GM18907 (cell line): Measurements from ENCODE around the gene NCAM1.
"Not testable (repeated sequence)": the region's sequence is repeated elsewhere in the genome, so short reads cannot be mapped to it uniquely, and the experiment has no call there.

ENCODE experiments used
- ATAC-seq: cut with Tn5 transposase; IDR thresholded peaks from one replicate; pipeline ENCODE4 v1.9.1; 2021; ENCODE audit warnings: mild to moderate bottlenecking, moderate library complexity; ENCODE audit not compliant: unreplicated experiment

NCAM1 gene

DNA sequence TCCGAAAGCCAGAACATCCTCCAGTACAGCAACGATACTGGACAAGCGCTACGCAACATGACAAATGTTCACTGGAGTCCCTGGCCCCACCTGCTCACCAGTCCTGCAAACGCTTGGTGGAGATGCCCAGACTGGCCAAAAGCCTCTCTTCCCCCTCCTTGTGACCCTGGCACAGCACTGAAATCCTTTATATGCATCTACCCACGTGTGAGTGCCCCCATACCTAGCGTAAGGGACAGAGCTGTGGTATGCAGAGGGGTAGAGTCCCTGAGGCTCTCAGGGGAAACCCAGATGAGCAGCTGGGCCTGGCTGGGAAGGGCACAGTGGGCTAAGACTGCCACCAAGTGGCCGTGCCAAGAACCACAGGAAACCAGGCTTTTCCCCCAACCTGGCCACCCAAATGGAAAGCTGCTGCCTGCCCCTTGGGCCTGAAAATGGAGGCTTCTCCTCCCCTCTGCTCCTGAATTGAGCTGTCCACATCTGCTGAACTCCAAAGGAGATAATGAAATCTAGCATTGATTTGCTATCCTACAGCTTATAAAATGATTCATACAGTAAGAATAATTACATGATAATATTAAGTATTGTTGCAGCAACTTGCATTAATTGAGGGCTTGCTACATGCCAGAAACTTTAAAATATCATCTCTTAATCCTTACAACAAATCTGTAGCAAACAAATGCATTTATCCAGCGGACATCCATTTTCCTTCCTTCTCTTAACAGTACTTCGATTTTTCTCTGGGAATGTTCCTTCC lies 328.4 kb downstream of the NCAM1 start:
- ATAC-seq: peak; percentile 95

DNA sequence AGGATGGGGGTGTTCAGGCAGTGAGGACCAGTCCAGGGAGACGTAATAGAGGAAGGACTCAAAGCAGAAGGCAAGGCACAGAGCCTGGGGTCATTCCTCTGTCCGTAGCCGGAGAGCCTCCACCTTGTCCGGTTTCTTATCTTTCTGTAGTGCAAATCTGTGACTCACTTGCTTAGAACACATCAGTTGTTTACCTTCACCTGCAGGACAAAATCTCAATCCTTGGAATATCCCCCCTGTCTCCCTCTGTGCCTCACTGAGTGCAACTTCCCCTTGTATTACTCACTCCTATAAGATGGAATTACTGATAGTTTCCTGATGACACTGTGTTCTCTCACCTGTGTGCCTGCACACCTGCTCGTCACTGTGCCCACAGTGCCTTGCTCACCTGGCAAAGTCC lies 332.7 kb downstream of the NCAM1 start:
- ATAC-seq: no peak

DNA sequence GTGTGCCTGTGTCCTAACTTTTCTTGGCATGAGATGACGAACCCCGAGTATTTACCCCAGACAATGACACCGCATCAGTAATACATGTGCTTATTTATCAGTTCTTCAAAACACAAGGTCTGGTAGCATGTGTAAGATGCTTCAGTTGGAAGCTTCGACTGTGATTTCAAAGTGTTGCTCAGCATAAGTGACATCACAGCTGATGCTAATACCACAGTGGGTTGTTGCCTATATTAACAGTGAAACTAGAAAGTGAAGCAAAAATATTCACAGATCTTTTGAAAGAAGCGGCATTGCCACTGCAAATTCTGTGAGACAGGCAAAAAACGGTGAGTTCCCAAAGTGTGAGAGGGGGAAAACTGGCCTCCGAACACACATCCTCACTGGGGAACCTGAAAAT lies 334.8 kb downstream of the NCAM1 start:
- no peak for ATAC-seq

DNA sequence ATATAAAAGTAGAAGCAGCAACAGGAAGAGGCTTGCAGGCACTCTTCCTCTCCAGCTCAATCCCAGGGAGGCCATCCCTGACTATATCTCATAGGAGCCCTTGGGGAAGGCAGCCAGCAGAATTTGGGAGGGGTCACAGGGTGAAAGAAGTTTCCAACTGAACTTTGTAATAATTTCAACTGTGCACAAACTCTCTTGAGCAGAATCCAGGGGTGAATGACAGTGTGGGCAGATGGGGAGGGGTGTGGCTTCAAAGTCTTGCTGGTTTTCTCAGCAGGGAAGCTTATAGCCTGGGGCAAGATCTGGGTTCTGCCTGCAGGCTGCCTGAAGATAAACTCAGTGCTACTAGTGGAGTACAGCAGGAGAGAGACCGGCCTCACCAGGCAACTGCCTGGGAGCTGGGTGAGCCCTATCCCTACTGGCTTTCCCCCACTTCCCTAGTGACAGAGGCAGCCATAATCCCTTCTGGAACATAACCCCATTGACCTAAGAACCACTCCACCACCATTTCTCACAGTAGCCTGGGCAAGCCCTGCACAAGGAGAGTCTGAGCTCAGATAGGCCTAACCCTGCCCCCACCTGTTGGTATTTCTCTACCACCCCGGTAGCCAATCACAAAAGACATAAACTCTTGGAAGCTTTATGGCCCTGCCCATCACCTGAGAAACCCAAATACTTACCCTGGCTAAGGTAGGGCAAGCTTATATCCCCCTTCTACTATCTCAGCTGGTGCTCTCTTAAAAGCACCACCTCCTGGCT lies 335.4 kb downstream of the NCAM1 start:
- ATAC-seq: no peak

DNA sequence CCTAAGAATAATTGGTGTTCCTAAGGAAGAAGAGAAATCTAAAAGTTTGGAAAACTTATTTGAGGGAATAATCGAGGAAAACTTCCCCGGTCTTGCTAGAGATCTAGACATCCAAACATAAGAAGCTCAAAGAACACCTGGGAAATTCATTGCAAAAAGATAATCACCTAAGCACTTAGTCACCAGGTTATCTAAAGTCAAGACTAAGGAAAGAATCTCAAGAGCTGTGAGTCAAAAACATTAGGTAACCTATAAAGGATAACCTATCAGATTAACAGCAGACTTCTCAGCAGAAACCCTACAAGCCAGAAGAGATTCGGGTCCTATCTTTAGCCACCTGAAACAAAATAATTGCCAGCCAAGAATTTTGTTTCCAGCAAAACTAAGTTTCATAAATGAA lies 337.3 kb downstream of the NCAM1 start:
- not testable (repeated sequence) for ATAC-seq

- ATAC-seq: no peak
These were observed 343.7 kb downstream of the NCAM1 start for GRCh38 chr11:113304916-113305315.

- ATAC-seq: peak; percentile 80
These were observed 344.5 kb downstream of the NCAM1 start for GRCh38 chr11:113305440-113306336.

DNA sequence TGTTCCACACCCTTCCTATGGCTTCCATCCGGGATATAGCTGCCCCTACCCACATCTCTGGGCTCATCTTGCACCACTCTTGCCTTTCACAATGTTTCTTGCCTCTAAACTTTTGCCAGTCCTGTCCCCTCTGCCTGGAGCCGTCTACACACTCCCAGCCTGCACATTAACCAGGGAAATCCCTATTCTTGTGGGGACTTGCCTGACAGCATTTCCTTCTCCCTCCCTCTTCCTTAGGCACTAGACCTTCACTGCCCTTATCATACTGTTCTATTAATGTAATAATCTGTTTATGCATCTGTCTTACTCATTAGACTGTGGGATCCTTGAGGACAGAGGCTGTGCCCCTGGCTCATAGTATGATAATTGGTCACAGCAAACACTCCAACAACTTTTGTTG lies 347.4 kb downstream of the NCAM1 start:
- ATAC-seq: no peak

- ATAC-seq: no peak
These were observed 350.3 kb downstream of the NCAM1 start for GRCh38 chr11:113311536-113311935.

GRCh38 chr11:113313601-113314000 lies 352.4 kb downstream of the NCAM1 start:
- no peak for ATAC-seq

DNA sequence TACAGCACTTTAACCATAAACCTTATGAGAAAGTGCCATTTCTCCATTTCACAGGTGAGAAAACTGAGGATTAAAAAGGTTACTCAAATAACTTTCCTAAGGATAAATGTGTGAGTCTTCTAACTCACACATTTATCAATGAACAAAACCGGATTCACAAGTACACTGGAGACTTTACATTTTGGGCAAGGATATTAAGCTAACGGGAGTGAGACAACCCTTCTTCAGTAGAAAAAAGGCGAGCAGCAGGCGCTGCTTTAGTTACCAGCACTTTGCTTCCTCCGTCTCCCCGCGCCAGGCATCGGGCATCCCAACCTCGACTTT lies 352.8 kb downstream of the NCAM1 start:
- ATAC-seq: no peak

GRCh38 chr11:113314389-113315301 lies 353.4 kb downstream of the NCAM1 start, which contains the start of gene TTC12:
Gene TTC12, plus strand, starts transcription at chr11:113314583. Its CDS starts 1,675 bp downstream, at chr11:113316258.
- peak; percentile 99 for ATAC-seq

DNA sequence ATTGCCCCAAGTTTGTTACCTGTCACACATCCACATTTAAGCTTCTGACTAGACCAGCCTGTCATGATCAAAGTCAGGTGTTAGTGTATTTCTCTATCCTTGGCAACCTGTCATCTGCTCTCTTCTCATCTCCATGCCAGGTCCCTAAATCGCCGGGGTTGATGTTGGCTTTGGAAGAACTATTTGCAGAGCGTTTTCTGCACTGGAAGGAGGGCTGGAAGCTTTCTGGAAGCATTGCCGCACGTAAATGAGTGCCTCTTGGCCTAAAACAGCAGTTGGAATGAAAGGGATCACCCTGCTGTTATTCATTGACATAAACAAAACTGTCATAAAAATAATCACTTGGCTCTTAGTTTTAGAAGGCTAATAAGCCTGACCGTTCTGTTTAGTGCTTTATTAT lies 354.6 kb downstream of the NCAM1 start:
- no peak for ATAC-seq

DNA sequence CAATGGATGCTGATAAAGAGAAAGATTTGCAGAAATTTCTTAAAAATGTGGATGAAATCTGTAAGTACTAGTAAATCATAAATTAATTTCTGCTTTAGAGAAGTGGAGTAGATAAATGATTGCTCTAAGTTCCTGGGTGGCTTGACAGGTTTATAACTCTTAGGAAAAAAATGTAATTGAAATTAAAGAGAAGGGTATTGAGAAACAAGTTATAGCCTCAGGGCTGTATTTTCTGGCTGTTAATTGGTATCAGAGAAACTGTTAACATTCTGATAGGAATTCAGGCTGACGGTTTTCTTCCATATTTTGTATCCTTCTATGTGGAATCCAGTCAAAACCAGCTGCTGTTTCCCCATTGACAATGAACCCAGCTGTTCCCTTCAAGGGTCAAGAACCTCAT lies 355.0 kb downstream of the NCAM1 start:
- no peak for ATAC-seq

- ATAC-seq: no peak
These were observed 356.1 kb downstream of the NCAM1 start for GRCh38 chr11:113317339-113317738.

GRCh38 chr11:113319085-113319484 lies 357.9 kb downstream of the NCAM1 start:
- no peak for ATAC-seq

GRCh38 chr11:113322158-113322557 lies 360.9 kb downstream of the NCAM1 start:
- no peak for ATAC-seq

DNA sequence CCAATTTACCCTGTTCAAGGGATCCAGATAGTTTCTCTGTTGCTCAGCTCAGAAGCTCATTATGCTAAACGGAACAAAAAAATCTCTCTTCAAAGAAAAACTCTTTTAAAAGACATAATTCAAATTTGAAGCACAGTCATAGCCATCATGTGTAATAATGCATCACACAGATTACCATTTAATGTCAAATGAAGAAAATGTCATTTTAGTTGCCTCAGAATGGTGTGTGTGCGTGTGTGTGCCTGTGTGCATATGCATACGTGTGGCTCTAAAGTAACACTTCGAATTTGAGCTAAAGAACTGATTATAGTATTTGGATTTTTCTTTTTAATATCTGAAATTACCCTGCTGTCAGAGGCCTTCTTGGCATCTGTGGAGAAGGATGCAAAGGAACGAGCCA lies 363.0 kb downstream of the NCAM1 start:
- no peak for ATAC-seq
